ENCODE measurements around the gene HRH4.

Gene HRH4

GRCh38 chr18:24465486-24465885, 5.0 kb downstream of the HRH4 start:
- Histone ChIP-seq H3K27ac (ENCODE audit: low read depth, low read length) (no peak overlapping the region), H3K36me3 (ENCODE audit: control insufficient read depth, insufficient read depth, low read length) (no peaks in the 10 kb centered on the region), H3K4me1 (ENCODE audit: control insufficient read depth, insufficient read depth, low read length) (no peaks in the 10 kb centered on the region; the same call in 1 of the 2 replicates), H3K27me3 (ENCODE audit: control insufficient read depth, insufficient read depth, low read length) (no peaks in the 10 kb centered on the region), H3K9ac (ENCODE audit: low read depth, low read length) (no peak overlapping the region), H3K4me3 (ENCODE audit: low read depth, low read length) (no peak overlapping the region), H3K9me3 (ENCODE audit: control insufficient read depth, insufficient read depth, low read length) (no peaks in the 10 kb centered on the region)

DNA sequence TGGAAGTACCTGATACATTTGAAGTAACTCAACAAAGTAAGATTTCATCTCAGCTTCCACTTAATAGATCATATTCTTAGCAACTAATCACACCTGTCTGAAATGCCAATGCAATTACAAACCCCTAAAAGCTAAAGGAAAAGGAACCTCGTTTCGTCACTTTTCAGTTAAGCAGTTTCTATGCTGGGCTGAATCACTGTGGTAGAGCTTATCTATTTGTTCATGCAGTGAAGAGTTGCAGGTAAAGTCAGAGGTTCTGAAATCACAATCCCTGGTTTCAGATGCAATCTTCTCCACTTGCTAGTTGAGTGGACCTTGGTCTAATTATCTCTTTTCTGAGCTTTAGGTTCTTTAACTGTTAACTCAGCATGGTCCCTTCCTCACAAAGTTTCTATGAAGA, 6.3 kb downstream of the HRH4 start:
- Histone ChIP-seq H3K27me3 (ENCODE audit: control insufficient read depth, insufficient read depth, low read length) (no peaks in the 10 kb centered on the region), H3K27ac (ENCODE audit: low read depth, low read length) (no peak overlapping the region)

DNA sequence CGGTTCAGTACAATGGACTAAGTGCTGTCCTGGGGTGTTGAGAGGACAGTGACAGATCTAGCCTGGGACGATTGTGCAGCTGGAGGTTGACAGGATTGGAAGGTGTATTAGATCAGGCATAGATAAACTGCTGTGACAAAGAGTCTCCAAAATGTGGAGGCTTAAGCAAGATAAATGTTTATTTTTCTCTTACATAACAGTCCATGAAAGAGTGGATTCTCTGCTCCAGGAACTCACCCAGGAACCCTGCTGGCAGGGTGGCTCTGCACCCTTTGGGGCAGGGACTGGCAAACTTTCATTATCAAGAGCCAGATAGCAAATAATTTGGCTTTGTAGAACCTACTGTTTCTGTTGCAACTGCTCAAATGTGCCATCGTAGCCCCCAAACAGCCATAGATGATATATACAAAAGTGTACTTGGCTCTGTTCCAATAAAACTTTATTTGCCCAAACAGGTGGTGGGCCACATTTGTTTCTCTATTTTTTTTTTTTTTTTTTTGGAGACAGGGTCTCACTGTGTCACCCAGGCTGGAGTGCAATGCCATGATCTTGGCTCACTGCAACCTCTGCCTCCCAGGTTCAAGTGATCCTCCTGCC, 9.7 kb downstream of the HRH4 start:
- no peaks in the 10 kb centered on the region for H3K36me3 ChIP-seq (ENCODE audit: control insufficient read depth, insufficient read depth, low read length)
- H3K4me1 ChIP-seq (ENCODE audit: control insufficient read depth, insufficient read depth, low read length): no peaks in the 10 kb centered on the region
- no peaks in the 10 kb centered on the region for H3K9me3 ChIP-seq (ENCODE audit: control insufficient read depth, insufficient read depth, low read length)
- H3K27ac ChIP-seq (ENCODE audit: low read depth, low read length): no peak overlapping the region
- no peaks in the 10 kb centered on the region for H3K27me3 ChIP-seq (ENCODE audit: control insufficient read depth, insufficient read depth, low read length)
- H3K4me3 ChIP-seq (ENCODE audit: low read depth, low read length): no peak overlapping the region
- H3K9ac ChIP-seq (ENCODE audit: low read depth, low read length): no peak overlapping the region

More for the DNA sequence above, 6.3 kb downstream of the HRH4 start:
- Histone ChIP-seq H3K9ac (ENCODE audit: low read depth, low read length) (no peak overlapping the region), H3K9me3 (ENCODE audit: control insufficient read depth, insufficient read depth, low read length) (no peaks in the 10 kb centered on the region), H3K4me1 (ENCODE audit: control insufficient read depth, insufficient read depth, low read length) (no peaks in the 10 kb centered on the region; the same call in 1 of the 2 replicates), H3K4me3 (ENCODE audit: low read depth, low read length) (no peak overlapping the region), H3K36me3 (ENCODE audit: control insufficient read depth, insufficient read depth, low read length) (no peaks in the 10 kb centered on the region)

- no peak overlapping the region for H3K4me3 ChIP-seq (ENCODE audit: low read depth, low read length)
- H3K36me3 ChIP-seq (ENCODE audit: control insufficient read depth, insufficient read depth, low read length): no peaks in the 10 kb centered on the region
- H3K9me3 ChIP-seq (ENCODE audit: control insufficient read depth, insufficient read depth, low read length): no peaks in the 10 kb centered on the region
- H3K27me3 ChIP-seq (ENCODE audit: control insufficient read depth, insufficient read depth, low read length): no peaks in the 10 kb centered on the region
- H3K4me1 ChIP-seq (ENCODE audit: control insufficient read depth, insufficient read depth, low read length): no peaks in the 10 kb centered on the region
- H3K9ac ChIP-seq (ENCODE audit: low read depth, low read length): no peak overlapping the region
- H3K27ac ChIP-seq (ENCODE audit: low read depth, low read length): no peak overlapping the region
These were observed 10.4 kb downstream of the HRH4 start for GRCh38 chr18:24470805-24471204.

- Histone ChIP-seq H3K36me3 (ENCODE audit: control insufficient read depth, insufficient read depth, low read length) (no peaks in the 10 kb centered on the region), H3K27ac (ENCODE audit: low read depth, low read length) (no peak overlapping the region), H3K4me1 (ENCODE audit: control insufficient read depth, insufficient read depth, low read length) (no peaks in the 10 kb centered on the region)
These were observed 12.2 kb downstream of the HRH4 start for GRCh38 chr18:24472591-24472990.

DNA sequence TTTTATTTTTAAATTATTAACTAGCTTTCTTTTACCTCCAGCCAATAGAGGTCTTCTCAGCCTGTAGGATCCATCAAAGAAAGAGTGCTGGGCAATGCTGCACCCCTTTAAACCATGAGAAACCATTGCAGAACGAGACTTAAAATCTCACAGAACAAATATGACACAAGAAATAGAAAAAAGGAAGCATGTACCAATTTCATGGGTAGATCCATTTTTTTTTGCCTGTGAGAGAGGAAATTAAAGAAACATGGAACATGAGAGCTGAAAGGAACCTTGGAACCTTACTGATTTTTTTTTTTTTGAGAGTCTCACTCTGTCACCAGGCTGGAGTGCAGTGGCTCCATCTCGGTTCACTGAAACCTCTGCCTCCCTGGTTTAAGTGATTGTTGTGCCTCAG, 14.0 kb downstream of the HRH4 start:
- Histone ChIP-seq H3K36me3 (ENCODE audit: control insufficient read depth, insufficient read depth, low read length) (no peaks in the 10 kb centered on the region), H3K27me3 (ENCODE audit: control insufficient read depth, insufficient read depth, low read length) (no peaks in the 10 kb centered on the region), H3K9ac (ENCODE audit: low read depth, low read length) (no peak overlapping the region), H3K4me1 (ENCODE audit: control insufficient read depth, insufficient read depth, low read length) (no peaks in the 10 kb centered on the region), H3K9me3 (ENCODE audit: control insufficient read depth, insufficient read depth, low read length) (no peaks in the 10 kb centered on the region), H3K4me3 (ENCODE audit: low read depth, low read length) (no peak overlapping the region), H3K27ac (ENCODE audit: low read depth, low read length) (no peak overlapping the region)

More at GRCh38 chr18:24472591-24472990, 12.2 kb downstream of the HRH4 start:
- no peaks in the 10 kb centered on the region for H3K9me3 ChIP-seq (ENCODE audit: control insufficient read depth, insufficient read depth, low read length)
- no peaks in the 10 kb centered on the region for H3K27me3 ChIP-seq (ENCODE audit: control insufficient read depth, insufficient read depth, low read length)
- H3K9ac ChIP-seq (ENCODE audit: low read depth, low read length): no peak overlapping the region
- no peak overlapping the region for H3K4me3 ChIP-seq (ENCODE audit: low read depth, low read length)

DNA sequence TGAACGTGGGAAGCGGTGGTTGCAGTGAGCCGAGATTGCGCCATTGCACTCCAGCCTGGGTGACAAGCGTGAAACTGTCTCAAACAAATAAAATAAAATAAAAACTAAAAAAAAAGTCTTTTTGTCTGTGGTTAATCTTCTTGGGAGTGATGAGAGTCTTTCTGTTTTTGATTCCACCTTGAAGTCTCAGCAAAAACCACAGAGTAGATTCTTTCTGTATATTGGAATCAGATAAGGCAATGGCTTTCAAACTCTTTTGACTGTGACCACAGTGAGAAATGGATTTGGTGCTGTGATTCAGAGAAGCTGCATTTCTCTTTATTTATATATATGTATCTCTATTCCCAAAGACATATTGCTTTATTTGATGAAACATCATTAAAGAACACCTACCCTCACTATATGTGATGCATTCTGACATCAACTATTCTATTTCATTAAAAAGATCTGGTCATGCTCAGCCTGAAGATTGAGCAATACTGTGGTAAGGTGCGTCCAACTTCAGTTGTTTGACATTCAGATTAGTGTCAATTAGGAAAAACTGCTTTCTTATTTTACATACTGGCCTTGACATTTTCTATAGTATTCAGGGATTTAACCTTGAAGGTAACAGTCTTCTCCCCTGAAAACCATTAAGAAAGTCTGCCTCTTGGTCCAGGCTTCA, 15.6 kb downstream of the HRH4 start:
- H3K9ac ChIP-seq (ENCODE audit: low read depth, low read length): no peak overlapping the region
- H3K36me3 ChIP-seq (ENCODE audit: control insufficient read depth, insufficient read depth, low read length): no peaks in the 10 kb centered on the region
- no peaks in the 10 kb centered on the region for H3K27me3 ChIP-seq (ENCODE audit: control insufficient read depth, insufficient read depth, low read length)
- no peaks in the 10 kb centered on the region for H3K4me1 ChIP-seq (ENCODE audit: control insufficient read depth, insufficient read depth, low read length)
- H3K4me3 ChIP-seq (ENCODE audit: low read depth, low read length): no peak overlapping the region
- no peaks in the 10 kb centered on the region for H3K9me3 ChIP-seq (ENCODE audit: control insufficient read depth, insufficient read depth, low read length)
- no peak overlapping the region for H3K27ac ChIP-seq (ENCODE audit: low read depth, low read length)

GRCh38 chr18:24479371-24479770, 18.9 kb downstream of the HRH4 start:
- Histone ChIP-seq H3K36me3 (ENCODE audit: control insufficient read depth, insufficient read depth, low read length) (no peaks in the 10 kb centered on the region), H3K27ac (ENCODE audit: low read depth, low read length) (no peak overlapping the region), H3K27me3 (ENCODE audit: control insufficient read depth, insufficient read depth, low read length) (no peaks in the 10 kb centered on the region), H3K4me1 (ENCODE audit: control insufficient read depth, insufficient read depth, low read length) (no peaks in the 10 kb centered on the region), H3K9me3 (ENCODE audit: control insufficient read depth, insufficient read depth, low read length) (no peaks in the 10 kb centered on the region), H3K4me3 (ENCODE audit: low read depth, low read length) (no peak overlapping the region), H3K9ac (ENCODE audit: low read depth, low read length) (no peak overlapping the region)

- H3K27ac ChIP-seq (ENCODE audit: low read depth, low read length): no peak overlapping the region
- H3K4me1 ChIP-seq (ENCODE audit: control insufficient read depth, insufficient read depth, low read length): no peaks in the 10 kb centered on the region
- H3K9me3 ChIP-seq (ENCODE audit: control insufficient read depth, insufficient read depth, low read length): no peaks in the 10 kb centered on the region
- no peak overlapping the region for H3K9ac ChIP-seq (ENCODE audit: low read depth, low read length)
- H3K27me3 ChIP-seq (ENCODE audit: control insufficient read depth, insufficient read depth, low read length): no peaks in the 10 kb centered on the region
- no peaks in the 10 kb centered on the region for H3K36me3 ChIP-seq (ENCODE audit: control insufficient read depth, insufficient read depth, low read length)
- no peak overlapping the region for H3K4me3 ChIP-seq (ENCODE audit: low read depth, low read length)
These were observed 22.4 kb downstream of the HRH4 start for GRCh38 chr18:24482821-24483220.

DNA sequence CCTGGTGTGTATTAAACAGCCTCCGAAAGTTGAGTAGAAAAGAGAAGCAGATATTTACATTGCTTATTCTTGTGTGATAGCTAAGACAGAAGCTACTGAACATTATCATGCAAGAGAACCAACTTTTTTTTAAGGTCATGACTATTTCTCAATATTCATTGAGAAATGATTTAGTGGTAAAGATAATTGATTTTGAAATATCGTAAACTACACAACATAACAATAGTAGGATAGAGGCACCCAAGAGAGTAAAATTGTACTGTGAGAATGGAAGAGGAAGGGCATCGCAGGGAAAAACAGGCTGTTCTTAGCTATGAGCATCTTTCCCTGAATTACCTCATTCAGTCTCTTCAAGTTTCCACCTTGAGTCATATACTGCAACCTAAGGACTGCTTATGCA, 25.2 kb downstream of the HRH4 start:
- Histone ChIP-seq H3K4me1 (ENCODE audit: control insufficient read depth, insufficient read depth, low read length) (no peaks in the 10 kb centered on the region), H3K27ac (ENCODE audit: low read depth, low read length) (no peak overlapping the region), H3K9me3 (ENCODE audit: control insufficient read depth, insufficient read depth, low read length) (no peaks in the 10 kb centered on the region), H3K9ac (ENCODE audit: low read depth, low read length) (no peak overlapping the region), H3K36me3 (ENCODE audit: control insufficient read depth, insufficient read depth, low read length) (no peaks in the 10 kb centered on the region), H3K27me3 (ENCODE audit: control insufficient read depth, insufficient read depth, low read length) (no peaks in the 10 kb centered on the region), H3K4me3 (ENCODE audit: low read depth, low read length) (no peak overlapping the region)

- Histone ChIP-seq H3K27ac (ENCODE audit: low read depth, low read length) (no peak overlapping the region), H3K27me3 (ENCODE audit: control insufficient read depth, insufficient read depth, low read length) (no peaks in the 10 kb centered on the region), H3K9ac (ENCODE audit: low read depth, low read length) (no peak overlapping the region), H3K9me3 (ENCODE audit: control insufficient read depth, insufficient read depth, low read length) (no peaks in the 10 kb centered on the region), H3K36me3 (ENCODE audit: control insufficient read depth, insufficient read depth, low read length) (no peaks in the 10 kb centered on the region), H3K4me3 (ENCODE audit: low read depth, low read length) (no peak overlapping the region), H3K4me1 (ENCODE audit: control insufficient read depth, insufficient read depth, low read length) (no peaks in the 10 kb centered on the region)
These were observed 26.2 kb downstream of the HRH4 start for GRCh38 chr18:24486684-24487083.

Measured in HUES48 (cell line).